CD14-positive monocyte (primary cell): ENCODE data around the gene LRRC1. TPM values are rescaled to one million over a fixed set of nuclear protein-coding genes. Genes with fewer than 3 reads are reported as not detected.

Experiments used
- DNase-seq, 3 donors: peaks; one replicate each; pipeline ENCODE4 v3.0.0-alpha.2; 2011 to 2022
- H2AFZ ChIP-seq: 2 replicates; pipeline ENCODE4 v1.6.0; 2012; ENCODE audit warnings: mild to moderate bottlenecking, low read depth, low read length, inconsistent platforms; ENCODE audit not compliant: insufficient read depth, poor library complexity, severe bottlenecking
- H3K27ac ChIP-seq, 2 donors: 1 replicate in 1 of 2; 2 replicates in 1 of 2; pipeline ENCODE4 v1.5.1; 2012 to 2013; ENCODE audit warnings: low read length in 2 of 2, control low read depth in 1 of 2, inconsistent platforms in 1 of 2, low read depth in 1 of 2, mild to moderate bottlenecking in 1 of 2
- H3K27me3 ChIP-seq, 2 donors: one replicate each; pipeline versions ENCODE4 v1.6.0 to v1.6.1; 2011 to 2013; ENCODE audit warnings: low read length in 2 of 2; ENCODE audit not compliant: control insufficient read depth in 2 of 2, insufficient read depth in 2 of 2
- H3K36me3 ChIP-seq, 2 donors: replicated peaks in 1 of 2; 1 replicate in 1 of 2; 2 replicates in 1 of 2; pipeline versions ENCODE4 v1.5.1 to v1.6.1; 2012 to 2013; ENCODE audit warnings: low read length in 2 of 2, control low read depth in 1 of 2, inconsistent platforms in 1 of 2, mild to moderate bottlenecking in 1 of 2; ENCODE audit not compliant: insufficient read depth in 2 of 2, control insufficient read depth in 1 of 2
- H3K4me1 ChIP-seq, 2 donors: 1 replicate in 1 of 2; 2 replicates in 1 of 2; pipeline versions ENCODE4 v1.5.1 to v1.6.1; 2012 to 2013; ENCODE audit warnings: low read length in 2 of 2, control low read depth in 1 of 2, inconsistent platforms in 1 of 2, mild to moderate bottlenecking in 1 of 2, moderate library complexity in 1 of 2; ENCODE audit not compliant: insufficient read depth in 2 of 2, control insufficient read depth in 1 of 2
- H3K4me2 ChIP-seq: replicated peaks from 2 replicates; pipeline ENCODE3; 2012; ENCODE audit warnings: low read length, moderate library complexity, mild to moderate bottlenecking; ENCODE audit not compliant: poor library complexity, severe bottlenecking; ENCODE audit errors: extremely low read depth
- H3K4me3 ChIP-seq, 3 experiments: fragments of 200-600 bp in 1 of 3; sonication (generic) in 1 of 3; replicated peaks in 1 of 3; 1 replicate in 2 of 3; 2 replicates in 1 of 3; pipeline ENCODE4 v1.5.1; 2011 to 2013; ENCODE audit warnings: low read length in 3 of 3, mild to moderate bottlenecking in 3 of 3, control low read depth in 2 of 3, low read depth in 2 of 3, inconsistent platforms in 1 of 3, moderate library complexity in 1 of 3
- H3K79me2 ChIP-seq: 2 replicates; pipeline ENCODE4 v1.6.0; 2012; ENCODE audit warnings: mild to moderate bottlenecking, control low read depth, inconsistent platforms, low read length, moderate library complexity; ENCODE audit not compliant: insufficient read depth
- H3K9ac ChIP-seq: 2 replicates; pipeline ENCODE4 v1.6.0; 2017; ENCODE audit warnings: low read length, mild to moderate bottlenecking; ENCODE audit not compliant: insufficient read depth, poor library complexity, severe bottlenecking
- H3K9me3 ChIP-seq, 2 donors: replicated peaks in 1 of 2; 1 replicate in 1 of 2; 2 replicates in 1 of 2; pipeline versions ENCODE4 v1.5.1 to v1.6.1; 2012 to 2013; ENCODE audit warnings: low read length in 2 of 2, control low read depth in 1 of 2; ENCODE audit not compliant: control insufficient read depth in 1 of 2, insufficient read depth in 1 of 2
- H4K20me1 ChIP-seq: 2 replicates; pipeline ENCODE4 v1.6.0; 2012; ENCODE audit warnings: mild to moderate bottlenecking, low read length, control low read depth, moderate library complexity; ENCODE audit not compliant: insufficient read depth
- H3K27ac Mint-ChIP-seq, 7 donors: one replicate each; pipeline ENCODE4 v1.8.0; 2020; ENCODE audit warnings: mild to moderate bottlenecking in 7 of 7, mixed read lengths in 7 of 7, moderate library complexity in 6 of 7, inconsistent platforms in 2 of 7
- H3K27me3 Mint-ChIP-seq, 3 donors: one replicate each; pipeline ENCODE4 v1.8.0; 2021 to 2022; ENCODE audit warnings: low read depth in 3 of 3, mild to moderate bottlenecking in 3 of 3, mixed read lengths in 3 of 3, moderate library complexity in 3 of 3, inconsistent platforms in 1 of 3
- H3K36me3 Mint-ChIP-seq, 2 donors: one replicate each; pipeline ENCODE4 v1.8.0; 2020; ENCODE audit warnings: mixed read lengths in 2 of 2, inconsistent platforms in 1 of 2, mild to moderate bottlenecking in 1 of 2
- H3K4me1 Mint-ChIP-seq: one replicate; pipeline ENCODE4 v1.8.0; 2020; ENCODE audit warnings: mild to moderate bottlenecking, mixed read lengths
- H3K4me3 Mint-ChIP-seq, 2 donors: one replicate each; pipeline ENCODE4 v1.8.0; 2020; ENCODE audit warnings: mild to moderate bottlenecking in 2 of 2, mixed read lengths in 2 of 2, moderate library complexity in 1 of 2
- H3K9me3 Mint-ChIP-seq, 7 donors: one replicate each; pipeline ENCODE4 v1.8.0; 2020 to 2022; ENCODE audit warnings: mixed read lengths in 7 of 7, mild to moderate bottlenecking in 6 of 7, moderate library complexity in 6 of 7, inconsistent platforms in 2 of 7
- WGBS: methylation state at CpG from one replicate; pipeline ENCODE4 v1.1.5; 2013; ENCODE audit warnings: missing lambda C conversion rate; ENCODE audit not compliant: insufficient coverage; 5-methylcytosine and 5-hydroxymethylcytosine counted together
- intact Hi-C, 2 donors: fragments of 100-400 bp; cut with micrococcal nuclease; formaldehyde crosslinking; loops; one replicate each; pipeline versions ENCODE4 v1.15.0 to v1.15.1; 2023
- polyA plus RNA-seq, 3 donors: library from polyadenylated mRNA; depleted of rRNA in 1 of 3; unstranded in 2 of 3; stranded (reverse) in 1 of 3; fragments of 300-500 nt in 2 of 3; fragments of >200 nt in 1 of 3; fragmentation: Illumina TruSeq in 2 of 3; gene quantifications; 1 replicate in 2 of 3; 2 replicates in 1 of 3; pipeline ENCODE4 v1.2.3, GENCODE V29; 2012 to 2021
- TF ChIP-seq, protein P1 (sequence below): fragments of 200-600 bp; IDR thresholded peaks from one replicate; pipeline ENCODE4 v1.8.0; 2022; ENCODE audit warnings: antibody characterized with exemption, mild to moderate bottlenecking

LRRC1 gene
- polyA plus RNA-seq, 3 donors, result 0.18 to 1.6 (median 0.92) TPM

DNA sequence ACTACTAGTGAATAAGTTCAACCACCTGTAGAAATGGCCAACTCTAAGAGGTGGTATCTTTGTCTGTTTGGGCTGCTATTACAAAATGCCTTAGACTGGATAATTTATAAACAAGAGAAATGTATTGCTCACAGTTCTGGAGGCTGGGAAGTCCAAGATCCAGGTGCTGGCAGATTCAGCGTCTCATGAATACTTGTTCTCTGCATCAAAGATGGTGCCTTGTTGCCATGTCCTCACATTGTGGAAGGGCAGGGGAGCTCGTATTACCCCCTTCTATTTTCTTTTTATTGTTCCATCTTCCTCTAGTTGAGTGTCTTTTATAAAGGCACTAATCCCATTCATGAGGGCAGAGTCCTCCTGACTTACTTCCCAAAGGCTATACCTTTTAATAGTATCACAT, 58.0 kb downstream of the LRRC1 start:
- Histone ChIP-seq H3K79me2 (no peaks in the 10 kb centered on the region), H4K20me1 (no peaks in the 10 kb centered on the region), H3K27ac (no peak overlapping the region), H3K9me3 (no peaks in the 10 kb centered on the region), H2AFZ (no peak overlapping the region), H3K4me2 (no peak overlapping the region), H3K4me1 (no peaks in the 10 kb centered on the region), H3K27me3 (no peaks in the 10 kb centered on the region), H3K4me3 (no peak overlapping the region), H3K9ac (no peak overlapping the region), H3K36me3 (no peaks in the 10 kb centered on the region)
- intact Hi-C loops, result no loop called here
- Mint-ChIP-seq H3K27me3 (peaks cover 0 to 2% (median 0%) of the 10 kb centered on the region in 3 donors), H3K9me3 (peaks cover 0 to 5% (median 2%) of the 10 kb centered on the region in 7 donors), H3K36me3 (no peaks in the 10 kb centered on the region), H3K4me1 (no peaks in the 10 kb centered on the region), H3K27ac (no peak overlapping the region), H3K4me3 (no peak overlapping the region)
- no peak for DNase-seq
- WGBS, result 86% methylated on average over 1 of the region's 2 CpGs
- TF ChIP-seq, protein P1, sequence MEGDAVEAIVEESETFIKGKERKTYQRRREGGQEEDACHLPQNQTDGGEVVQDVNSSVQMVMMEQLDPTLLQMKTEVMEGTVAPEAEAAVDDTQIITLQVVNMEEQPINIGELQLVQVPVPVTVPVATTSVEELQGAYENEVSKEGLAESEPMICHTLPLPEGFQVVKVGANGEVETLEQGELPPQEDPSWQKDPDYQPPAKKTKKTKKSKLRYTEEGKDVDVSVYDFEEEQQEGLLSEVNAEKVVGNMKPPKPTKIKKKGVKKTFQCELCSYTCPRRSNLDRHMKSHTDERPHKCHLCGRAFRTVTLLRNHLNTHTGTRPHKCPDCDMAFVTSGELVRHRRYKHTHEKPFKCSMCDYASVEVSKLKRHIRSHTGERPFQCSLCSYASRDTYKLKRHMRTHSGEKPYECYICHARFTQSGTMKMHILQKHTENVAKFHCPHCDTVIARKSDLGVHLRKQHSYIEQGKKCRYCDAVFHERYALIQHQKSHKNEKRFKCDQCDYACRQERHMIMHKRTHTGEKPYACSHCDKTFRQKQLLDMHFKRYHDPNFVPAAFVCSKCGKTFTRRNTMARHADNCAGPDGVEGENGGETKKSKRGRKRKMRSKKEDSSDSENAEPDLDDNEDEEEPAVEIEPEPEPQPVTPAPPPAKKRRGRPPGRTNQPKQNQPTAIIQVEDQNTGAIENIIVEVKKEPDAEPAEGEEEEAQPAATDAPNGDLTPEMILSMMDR, result no peak

- H3K4me3 Mint-ChIP-seq, result no peak overlapping the region
- Histone ChIP-seq H3K9ac (no peak overlapping the region), H3K4me2 (no peak overlapping the region), H3K27ac (no peak overlapping the region), H3K79me2 (no peaks in the 10 kb centered on the region), H3K36me3 (no peaks in the 10 kb centered on the region), H3K9me3 (no peaks in the 10 kb centered on the region), H2AFZ (no peak overlapping the region), H3K4me1 (no peaks in the 10 kb centered on the region), H3K4me3 (no peak overlapping the region), H3K27me3 (no peaks in the 10 kb centered on the region), H4K20me1 (no peaks in the 10 kb centered on the region)
- peaks cover 0 to 2% (median 0%) of the 10 kb centered on the region in 3 donors for H3K27me3 Mint-ChIP-seq
- no peak overlapping the region for H3K27ac Mint-ChIP-seq
- intact Hi-C loops, result no loop called here
- peaks cover 0 to 3% (median 0%) of the 10 kb centered on the region in 7 donors for H3K9me3 Mint-ChIP-seq
- H3K36me3 Mint-ChIP-seq, result no peaks in the 10 kb centered on the region
- no peak for DNase-seq
- WGBS, result 100% methylated on average over 1 of the region's 5 CpGs
- TF ChIP-seq, protein P1, result no peak
- H3K4me1 Mint-ChIP-seq, result no peaks in the 10 kb centered on the region
Observed at GRCh38 chr6:53854843-53855567, 60.2 kb downstream of the LRRC1 start.
